SK-N-SH treated with all-trans-retinoic acid at 6 μM for 48 hours (cell line): ENCODE results near the gene CRLF3.
"Not testable (repeated sequence)": the region's sequence is repeated elsewhere in the genome, so short reads cannot be mapped to it uniquely, and the experiment has no call there.

ENCODE experiments used
- CREB5 ChIP-seq: fragments of 250-450 bp; sonication (Bioruptor Pico); IDR thresholded peaks from 2 replicates; pipeline ENCODE4 v1.5.1; 2020; ENCODE audit warnings: low read depth, mild to moderate bottlenecking, moderate library complexity
- ISL1 ChIP-seq: fragments of 250-450 bp; sonication (Bioruptor Pico); IDR thresholded peaks from 2 replicates; pipeline ENCODE4 v2.1.2; 2022; ENCODE audit warnings: mild to moderate bottlenecking, moderate library complexity
- PPARA ChIP-seq: fragments of 250-450 bp; sonication (Bioruptor Pico); IDR thresholded peaks from 2 replicates; pipeline ENCODE4 v1.5.0; 2020; ENCODE audit warnings: mild to moderate bottlenecking, borderline replicate concordance
- RARB ChIP-seq: fragments of 250-450 bp; sonication (Bioruptor Pico); IDR thresholded peaks from 2 replicates; pipeline ENCODE4 v1.8.0; 2021; ENCODE audit warnings: mild to moderate bottlenecking, moderate library complexity
- TOX ChIP-seq: fragments of 250-450 bp; sonication (Bioruptor Pico); IDR thresholded peaks from 2 replicates; pipeline ENCODE4 v1.8.0; 2021; ENCODE audit warnings: mild to moderate bottlenecking, moderate library complexity, borderline replicate concordance
- ZFP30 ChIP-seq: fragments of 450-650 bp; formaldehyde crosslinking; IDR thresholded peaks from 2 replicates; pipeline ENCODE4 v1.5.0; 2022; ENCODE audit warnings: mild to moderate bottlenecking, moderate library complexity
- ZNF8 ChIP-seq: fragments of 450-650 bp; formaldehyde crosslinking; IDR thresholded peaks from 2 replicates; pipeline ENCODE4 v1.5.0; 2020; ENCODE audit warnings: mild to moderate bottlenecking, moderate library complexity
- TF ChIP-seq, protein P1 (sequence below): fragments of 250-450 bp; sonication (Bioruptor Pico); IDR thresholded peaks from 2 replicates; pipeline ENCODE4 v1.8.0; 2020; ENCODE audit warnings: mild to moderate bottlenecking, moderate library complexity, borderline replicate concordance

DNA sequence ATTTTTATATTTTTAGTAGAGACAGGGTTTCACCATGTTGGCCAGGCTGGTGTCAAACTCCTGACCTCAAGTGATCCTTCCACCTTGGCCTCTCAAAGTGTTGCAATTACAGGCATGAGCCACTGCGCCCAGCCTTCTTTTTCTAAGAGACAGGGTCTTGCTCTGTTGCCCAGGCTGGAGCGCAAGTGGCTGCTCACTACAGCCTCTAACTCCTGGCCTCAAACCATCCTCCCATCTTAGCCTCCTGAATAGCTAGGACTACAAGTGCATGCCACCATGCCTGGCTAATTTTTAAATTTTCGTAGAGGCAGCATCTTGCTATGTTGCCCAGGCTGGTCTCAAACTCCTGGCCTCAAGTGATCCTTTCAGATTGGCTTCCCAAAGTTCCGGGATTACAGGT is 76.9 kb downstream of the CRLF3 start:
- TF ChIP-seq ISL1; ZFP30 (CRISPR knock-in tag); ZNF8; TOX (CRISPR knock-in tag); PPARA (CRISPR knock-in tag); CREB5 (CRISPR knock-in tag); RARB (CRISPR knock-in tag): not testable (repeated sequence)
- TF ChIP-seq, protein P1, sequence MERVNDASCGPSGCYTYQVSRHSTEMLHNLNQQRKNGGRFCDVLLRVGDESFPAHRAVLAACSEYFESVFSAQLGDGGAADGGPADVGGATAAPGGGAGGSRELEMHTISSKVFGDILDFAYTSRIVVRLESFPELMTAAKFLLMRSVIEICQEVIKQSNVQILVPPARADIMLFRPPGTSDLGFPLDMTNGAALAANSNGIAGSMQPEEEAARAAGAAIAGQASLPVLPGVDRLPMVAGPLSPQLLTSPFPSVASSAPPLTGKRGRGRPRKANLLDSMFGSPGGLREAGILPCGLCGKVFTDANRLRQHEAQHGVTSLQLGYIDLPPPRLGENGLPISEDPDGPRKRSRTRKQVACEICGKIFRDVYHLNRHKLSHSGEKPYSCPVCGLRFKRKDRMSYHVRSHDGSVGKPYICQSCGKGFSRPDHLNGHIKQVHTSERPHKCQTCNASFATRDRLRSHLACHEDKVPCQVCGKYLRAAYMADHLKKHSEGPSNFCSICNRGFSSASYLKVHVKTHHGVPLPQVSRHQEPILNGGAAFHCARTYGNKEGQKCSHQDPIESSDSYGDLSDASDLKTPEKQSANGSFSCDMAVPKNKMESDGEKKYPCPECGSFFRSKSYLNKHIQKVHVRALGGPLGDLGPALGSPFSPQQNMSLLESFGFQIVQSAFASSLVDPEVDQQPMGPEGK (CRISPR knock-in tag): not testable (repeated sequence)
